LNCAP (cell line): ENCODE measurements around the gene NUP214.
A peak's percentile ranks its signal among the peaks of the same experiment; 100 is the strongest.

Source experiments
- CTCF ChIP-seq: fragments of 450-650 bp; IDR thresholded peaks from 2 replicates; pipeline ENCODE4 v1.5.1; 2017; ENCODE audit warnings: mild to moderate bottlenecking

Gene NUP214

GRCh38 chr9:131174681-131175239 lies 49.4 kb downstream of the NUP214 start:
- no peak for TF ChIP-seq CTCF

GRCh38 chr9:131177898-131178297 lies 52.5 kb downstream of the NUP214 start:
- TF ChIP-seq CTCF, result no peak

- peak; percentile 95 for TF ChIP-seq CTCF
Measured at GRCh38 chr9:131178382-131178781, 53.0 kb downstream of the NUP214 start.

- no peak for TF ChIP-seq CTCF
Measured at GRCh38 chr9:131178926-131179325, 53.5 kb downstream of the NUP214 start.

- TF ChIP-seq CTCF, result no peak
Measured at GRCh38 chr9:131179561-131180219, 54.3 kb downstream of the NUP214 start.

GRCh38 chr9:131180454-131180853 lies 55.1 kb downstream of the NUP214 start:
- TF ChIP-seq CTCF, result no peak

GRCh38 chr9:131181091-131181681 lies 55.8 kb downstream of the NUP214 start:
- no peak for TF ChIP-seq CTCF
